ENCODE data around the gene ANTXR2.

ANTXR2 gene

DNA sequence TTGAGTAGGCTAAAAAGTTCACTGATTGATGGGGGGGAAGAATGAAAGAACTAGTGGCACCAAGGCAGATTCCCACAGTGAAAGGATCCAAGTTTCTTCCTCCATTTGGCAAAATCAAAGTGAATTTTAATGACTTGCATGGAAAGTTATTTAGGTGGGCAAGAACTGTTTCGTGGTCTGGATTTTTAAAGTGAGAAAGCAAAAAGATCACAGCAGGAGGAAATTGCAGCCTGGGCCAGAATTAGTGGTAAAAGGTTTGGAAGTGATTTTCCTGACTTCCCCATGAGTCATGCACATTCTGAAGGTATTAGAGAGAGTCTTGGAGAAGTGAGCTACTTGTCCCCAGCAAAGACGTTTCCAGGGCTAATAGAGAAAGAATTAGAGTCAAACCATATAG, 207.8 kb downstream of the ANTXR2 start:
- H3K4ac ChIP-seq (ENCODE audit: low read depth, low read length), result no peak overlapping the region
- H3K27ac ChIP-seq (ENCODE audit: low read depth, low read length), result no peak overlapping the region
- H4K8ac ChIP-seq (ENCODE audit: low read depth, low read length), result no peak overlapping the region
- no peak overlapping the region for H2BK15ac ChIP-seq (replicated peaks; ENCODE audit: low read depth)
- H3K36me3 ChIP-seq (ENCODE audit: control insufficient read depth, insufficient read depth, low read length), result no peaks in the 10 kb centered on the region
- no peak overlapping the region for H2BK5ac ChIP-seq (ENCODE audit: low read length)
- H2BK120ac ChIP-seq (ENCODE audit: low read depth, low read length), result no peak overlapping the region
- H3K9ac ChIP-seq (ENCODE audit: low read length), result no peak overlapping the region
- no peak overlapping the region for H3K4me3 ChIP-seq (ENCODE audit: low read length)
- H3K79me1 ChIP-seq (ENCODE audit: low read length), result no peaks in the 10 kb centered on the region
- no peak overlapping the region for H3K18ac ChIP-seq (ENCODE audit: low read length)
- H3K4me1 ChIP-seq (ENCODE audit: control insufficient read depth, low read depth, low read length), result no peaks in the 10 kb centered on the region
- H4K5ac ChIP-seq (ENCODE audit: low read length), result no peak overlapping the region
- WGBS (ENCODE audit: extremely low coverage, insufficient coverage, low lambda C conversion rate), result no CpG with 5 or more reads among the region's 2 CpGs
- no peaks in the 10 kb centered on the region for H3K27me3 ChIP-seq (ENCODE audit: insufficient read depth, low read length, poor library complexity)
- no peak overlapping the region for H3K56ac ChIP-seq (ENCODE audit: low read length)
- peak; percentile 59 for DNase-seq
- no peak overlapping the region for H2AK5ac ChIP-seq (ENCODE audit: low read length)
- no peaks in the 10 kb centered on the region for H3K79me2 ChIP-seq (ENCODE audit: control insufficient read depth, insufficient read depth, low read length)
- no peak overlapping the region for H3K4me2 ChIP-seq (ENCODE audit: low read length)
- H3K23ac ChIP-seq (ENCODE audit: low read length), result no peak overlapping the region

- H2BK15ac ChIP-seq (replicated peaks; ENCODE audit: low read depth), result peak overlapping the region; percentile 45
- H3K79me2 ChIP-seq (ENCODE audit: control insufficient read depth, insufficient read depth, low read length), result no peaks in the 10 kb centered on the region
- no peak overlapping the region for H3K56ac ChIP-seq (ENCODE audit: low read length)
- H3K27me3 ChIP-seq (ENCODE audit: insufficient read depth, low read length, poor library complexity), result no peaks in the 10 kb centered on the region
- H2AK5ac ChIP-seq (ENCODE audit: low read length), result no peak overlapping the region
- H3K4ac ChIP-seq (ENCODE audit: low read depth, low read length), result no peak overlapping the region
- H2BK5ac ChIP-seq (ENCODE audit: low read length), result no peak overlapping the region
- no peak overlapping the region for H3K23ac ChIP-seq (ENCODE audit: low read length)
- no peak overlapping the region for H4K8ac ChIP-seq (ENCODE audit: low read depth, low read length)
- H3K4me2 ChIP-seq (ENCODE audit: low read length), result no peak overlapping the region
- H3K9ac ChIP-seq (ENCODE audit: low read length), result no peak overlapping the region
- H2BK120ac ChIP-seq (ENCODE audit: low read depth, low read length), result no peak overlapping the region
- no peaks in the 10 kb centered on the region for H3K4me1 ChIP-seq (ENCODE audit: control insufficient read depth, low read depth, low read length)
- no peaks in the 10 kb centered on the region for H3K79me1 ChIP-seq (ENCODE audit: low read length)
- H3K27ac ChIP-seq (ENCODE audit: low read depth, low read length), result no peak overlapping the region
- no peak for DNase-seq
- WGBS (ENCODE audit: extremely low coverage, insufficient coverage, low lambda C conversion rate), result no CpG with 5 or more reads among the region's 3 CpGs
- no peaks in the 10 kb centered on the region for H3K36me3 ChIP-seq (ENCODE audit: control insufficient read depth, insufficient read depth, low read length)
- no peak overlapping the region for H4K5ac ChIP-seq (ENCODE audit: low read length)
- no peak overlapping the region for H3K4me3 ChIP-seq (ENCODE audit: low read length)
- H3K18ac ChIP-seq (ENCODE audit: low read length), result no peak overlapping the region
Observed at GRCh38 chr4:79864500-79865200, 208.4 kb downstream of the ANTXR2 start.

DNA sequence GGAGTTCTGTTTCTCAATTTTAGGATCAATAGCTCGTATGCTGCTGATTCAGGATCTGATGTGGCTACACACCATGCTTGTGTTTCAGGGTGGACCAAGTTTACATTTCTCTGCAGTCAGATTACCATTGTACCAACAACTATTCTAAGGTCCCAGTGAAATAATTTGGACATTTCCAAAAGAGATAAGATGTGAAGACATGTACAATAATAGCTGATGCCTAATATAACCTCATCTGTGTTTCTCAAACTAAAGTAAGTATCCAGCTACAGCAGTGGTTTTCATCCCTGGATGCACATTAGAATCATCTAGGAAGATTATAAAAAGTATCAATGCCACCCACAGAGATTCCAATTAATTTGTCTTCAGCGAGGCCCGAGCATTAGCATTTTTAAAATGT, 209.7 kb downstream of the ANTXR2 start:
- no CpG with 5 or more reads among the region's 3 CpGs for WGBS (ENCODE audit: extremely low coverage, insufficient coverage, low lambda C conversion rate)

GRCh38 chr4:79862821-79863220, 210.2 kb downstream of the ANTXR2 start:
- no peak overlapping the region for H3K23ac ChIP-seq (ENCODE audit: low read length)
- no peak overlapping the region for H2BK5ac ChIP-seq (ENCODE audit: low read length)
- H3K4me1 ChIP-seq (ENCODE audit: control insufficient read depth, low read depth, low read length), result no peaks in the 10 kb centered on the region
- no peak for DNase-seq
- H4K8ac ChIP-seq (ENCODE audit: low read depth, low read length), result no peak overlapping the region
- H3K56ac ChIP-seq (ENCODE audit: low read length), result no peak overlapping the region
- no peak overlapping the region for H3K9ac ChIP-seq (ENCODE audit: low read length)
- no peak overlapping the region for H2BK120ac ChIP-seq (ENCODE audit: low read depth, low read length)
- H4K5ac ChIP-seq (ENCODE audit: low read length), result no peak overlapping the region
- no peak overlapping the region for H3K4ac ChIP-seq (ENCODE audit: low read depth, low read length)
- no peak overlapping the region for H3K18ac ChIP-seq (ENCODE audit: low read length)
- WGBS (ENCODE audit: extremely low coverage, insufficient coverage, low lambda C conversion rate), result no CpG with 5 or more reads among the region's 3 CpGs
- no peaks in the 10 kb centered on the region for H3K36me3 ChIP-seq (ENCODE audit: control insufficient read depth, insufficient read depth, low read length)
- no peak overlapping the region for H2AK5ac ChIP-seq (ENCODE audit: low read length)
- no peaks in the 10 kb centered on the region for H3K27me3 ChIP-seq (ENCODE audit: insufficient read depth, low read length, poor library complexity)
- H2BK15ac ChIP-seq (replicated peaks; ENCODE audit: low read depth), result no peak overlapping the region
- H3K4me2 ChIP-seq (ENCODE audit: low read length), result no peak overlapping the region
- no peak overlapping the region for H3K4me3 ChIP-seq (ENCODE audit: low read length)
- H3K79me1 ChIP-seq (ENCODE audit: low read length), result no peaks in the 10 kb centered on the region
- no peak overlapping the region for H3K27ac ChIP-seq (ENCODE audit: low read depth, low read length)
- H3K79me2 ChIP-seq (ENCODE audit: control insufficient read depth, insufficient read depth, low read length), result no peaks in the 10 kb centered on the region

More for the DNA sequence above, 209.7 kb downstream of the ANTXR2 start:
- H3K9ac ChIP-seq (ENCODE audit: low read length), result no peak overlapping the region
- H4K5ac ChIP-seq (ENCODE audit: low read length), result no peak overlapping the region
- no peak for DNase-seq
- H3K79me2 ChIP-seq (ENCODE audit: control insufficient read depth, insufficient read depth, low read length), result no peaks in the 10 kb centered on the region
- no peaks in the 10 kb centered on the region for H3K27me3 ChIP-seq (ENCODE audit: insufficient read depth, low read length, poor library complexity)
- no peak overlapping the region for H3K56ac ChIP-seq (ENCODE audit: low read length)
- no peak overlapping the region for H3K4me2 ChIP-seq (ENCODE audit: low read length)
- H2BK15ac ChIP-seq (replicated peaks; ENCODE audit: low read depth), result no peak overlapping the region
- no peak overlapping the region for H4K8ac ChIP-seq (ENCODE audit: low read depth, low read length)
- no peak overlapping the region for H3K18ac ChIP-seq (ENCODE audit: low read length)
- no peaks in the 10 kb centered on the region for H3K4me1 ChIP-seq (ENCODE audit: control insufficient read depth, low read depth, low read length)
- no peak overlapping the region for H2BK120ac ChIP-seq (ENCODE audit: low read depth, low read length)
- H3K4me3 ChIP-seq (ENCODE audit: low read length), result no peak overlapping the region
- no peak overlapping the region for H2BK5ac ChIP-seq (ENCODE audit: low read length)
- H3K23ac ChIP-seq (ENCODE audit: low read length), result no peak overlapping the region
- H3K4ac ChIP-seq (ENCODE audit: low read depth, low read length), result no peak overlapping the region
- H3K79me1 ChIP-seq (ENCODE audit: low read length), result no peaks in the 10 kb centered on the region
- no peaks in the 10 kb centered on the region for H3K36me3 ChIP-seq (ENCODE audit: control insufficient read depth, insufficient read depth, low read length)
- H2AK5ac ChIP-seq (ENCODE audit: low read length), result no peak overlapping the region
- no peak overlapping the region for H3K27ac ChIP-seq (ENCODE audit: low read depth, low read length)

- Histone ChIP-seq H3K9ac (ENCODE audit: low read length) (no peak overlapping the region), H2AK5ac (ENCODE audit: low read length) (no peak overlapping the region), H3K23ac (ENCODE audit: low read length) (no peak overlapping the region), H3K79me1 (ENCODE audit: low read length) (no peaks in the 10 kb centered on the region), H4K8ac (ENCODE audit: low read depth, low read length) (no peak overlapping the region), H3K4me1 (ENCODE audit: control insufficient read depth, low read depth, low read length) (no peaks in the 10 kb centered on the region), H3K4ac (ENCODE audit: low read depth, low read length) (no peak overlapping the region), H3K36me3 (ENCODE audit: control insufficient read depth, insufficient read depth, low read length) (no peaks in the 10 kb centered on the region), H3K4me3 (ENCODE audit: low read length) (no peak overlapping the region), H2BK15ac (replicated peaks; ENCODE audit: low read depth) (no peak overlapping the region), H3K56ac (ENCODE audit: low read length) (no peak overlapping the region), H3K27ac (ENCODE audit: low read depth, low read length) (no peak overlapping the region), H3K18ac (ENCODE audit: low read length) (no peak overlapping the region), H4K5ac (ENCODE audit: low read length) (no peak overlapping the region), H2BK120ac (ENCODE audit: low read depth, low read length) (no peak overlapping the region), H3K79me2 (ENCODE audit: control insufficient read depth, insufficient read depth, low read length) (no peaks in the 10 kb centered on the region), H2BK5ac (ENCODE audit: low read length) (no peak overlapping the region), H3K4me2 (ENCODE audit: low read length) (no peak overlapping the region), H3K27me3 (ENCODE audit: insufficient read depth, low read length, poor library complexity) (no peaks in the 10 kb centered on the region)
- WGBS (ENCODE audit: extremely low coverage, insufficient coverage, low lambda C conversion rate), result no CpG with 5 or more reads among the region's 1 CpG
- no peak for DNase-seq
Observed at GRCh38 chr4:79857811-79858210, 215.2 kb downstream of the ANTXR2 start.

- no CpG with 5 or more reads among the region's 3 CpGs for WGBS (ENCODE audit: extremely low coverage, insufficient coverage, low lambda C conversion rate)
- no peak overlapping the region for H3K4me2 ChIP-seq (ENCODE audit: low read length)
- H2BK15ac ChIP-seq (replicated peaks; ENCODE audit: low read depth), result no peak overlapping the region
- no peaks in the 10 kb centered on the region for H3K27me3 ChIP-seq (ENCODE audit: insufficient read depth, low read length, poor library complexity)
- no peak overlapping the region for H2AK5ac ChIP-seq (ENCODE audit: low read length)
- H3K4me3 ChIP-seq (ENCODE audit: low read length), result no peak overlapping the region
- no peaks in the 10 kb centered on the region for H3K36me3 ChIP-seq (ENCODE audit: control insufficient read depth, insufficient read depth, low read length)
- no peaks in the 10 kb centered on the region for H3K79me1 ChIP-seq (ENCODE audit: low read length)
- peak overlapping the region; percentile 68 for H3K18ac ChIP-seq (ENCODE audit: low read length)
- no peaks in the 10 kb centered on the region for H3K4me1 ChIP-seq (ENCODE audit: control insufficient read depth, low read depth, low read length)
- H3K79me2 ChIP-seq (ENCODE audit: control insufficient read depth, insufficient read depth, low read length), result no peaks in the 10 kb centered on the region
- no peak overlapping the region for H4K8ac ChIP-seq (ENCODE audit: low read depth, low read length)
- no peak overlapping the region for H3K4ac ChIP-seq (ENCODE audit: low read depth, low read length)
- H2BK120ac ChIP-seq (ENCODE audit: low read depth, low read length), result no peak overlapping the region
- H3K9ac ChIP-seq (ENCODE audit: low read length), result no peak overlapping the region
- H2BK5ac ChIP-seq (ENCODE audit: low read length), result no peak overlapping the region
- DNase-seq, result no peak
- no peak overlapping the region for H3K23ac ChIP-seq (ENCODE audit: low read length)
- H4K5ac ChIP-seq (ENCODE audit: low read length), result no peak overlapping the region
- no peak overlapping the region for H3K27ac ChIP-seq (ENCODE audit: low read depth, low read length)
- H3K56ac ChIP-seq (ENCODE audit: low read length), result no peak overlapping the region
Observed at GRCh38 chr4:79856196-79856595, 216.8 kb downstream of the ANTXR2 start.
